GM19397 (cell line): Measurements from ENCODE around the gene NAV3.

Experiments
- ATAC-seq: cut with Tn5 transposase; IDR thresholded peaks from one replicate; pipeline ENCODE4 v1.9.1; 2021; ENCODE audit warnings: mild to moderate bottlenecking, moderate library complexity; ENCODE audit not compliant: unreplicated experiment

NAV3 gene

GRCh38 chr12:78183824-78184223 is 353.1 kb downstream of the NAV3 start:
- ATAC-seq = no peak

- ATAC-seq = no peak
Measured at GRCh38 chr12:78185109-78185508, 354.4 kb downstream of the NAV3 start.

GRCh38 chr12:78185651-78186050 is 355.0 kb downstream of the NAV3 start:
- ATAC-seq = no peak

GRCh38 chr12:78186670-78187069 is 356.0 kb downstream of the NAV3 start:
- no peak for ATAC-seq

- ATAC-seq = no peak
Measured at GRCh38 chr12:78187741-78188140, 357.0 kb downstream of the NAV3 start.

GRCh38 chr12:78189656-78190055 is 359.0 kb downstream of the NAV3 start:
- ATAC-seq = no peak

- ATAC-seq = no peak
Measured at GRCh38 chr12:78191611-78192010, 360.9 kb downstream of the NAV3 start.

- no peak for ATAC-seq
Measured at GRCh38 chr12:78192979-78193378, 362.3 kb downstream of the NAV3 start.

GRCh38 chr12:78194448-78194847 is 363.8 kb downstream of the NAV3 start:
- no peak for ATAC-seq

GRCh38 chr12:78198896-78199295 is 368.2 kb downstream of the NAV3 start:
- no peak for ATAC-seq

GRCh38 chr12:78199926-78200325 is 369.2 kb downstream of the NAV3 start:
- ATAC-seq = no peak

GRCh38 chr12:78204926-78205325 is 374.2 kb downstream of the NAV3 start:
- no peak for ATAC-seq

GRCh38 chr12:78208092-78208491 is 377.4 kb downstream of the NAV3 start:
- ATAC-seq = no peak

- ATAC-seq = no peak
Measured at GRCh38 chr12:78209846-78210505, 379.3 kb downstream of the NAV3 start.

- no peak for ATAC-seq
Measured at GRCh38 chr12:78210506-78210860, 379.8 kb downstream of the NAV3 start.

- ATAC-seq = no peak
Measured at GRCh38 chr12:78210894-78211302, 380.2 kb downstream of the NAV3 start.

- ATAC-seq = no peak
Measured at GRCh38 chr12:78220811-78221210, 390.1 kb downstream of the NAV3 start.

- ATAC-seq = no peak
Measured at GRCh38 chr12:78224154-78224553, 393.5 kb downstream of the NAV3 start.

GRCh38 chr12:78226763-78227162 is 396.1 kb downstream of the NAV3 start:
- no peak for ATAC-seq

GRCh38 chr12:78229591-78230101 is 399.0 kb downstream of the NAV3 start:
- peak; percentile 92 for ATAC-seq

GRCh38 chr12:78232756-78233155 is 402.1 kb downstream of the NAV3 start:
- ATAC-seq = no peak

- no peak for ATAC-seq
Measured at GRCh38 chr12:78236264-78236663, 405.6 kb downstream of the NAV3 start.

- ATAC-seq = no peak
Measured at GRCh38 chr12:78239544-78239943, 408.9 kb downstream of the NAV3 start.
